GM18951 (cell line): ENCODE data around the gene ADCYAP1R1.

ENCODE experiments used
- POLR2A ChIP-seq: IDR thresholded peaks from 4 replicates; pipeline ENCODE4 v1.6.1; 2011; ENCODE audit warnings: mild to moderate bottlenecking; ENCODE audit not compliant: insufficient read length, insufficient read depth; ENCODE audit errors: extremely low read depth
- in situ Hi-C: fragments of 300-500 bp; cut with MboI; formaldehyde crosslinking; loops from one replicate; pipeline ENCODE4 v1.12.0; 2022; ENCODE audit warnings: low sequenced_read_pairs, mixed read lengths, inconsistent platforms; ENCODE audit not compliant: unreplicated experiment

Gene ADCYAP1R1

DNA sequence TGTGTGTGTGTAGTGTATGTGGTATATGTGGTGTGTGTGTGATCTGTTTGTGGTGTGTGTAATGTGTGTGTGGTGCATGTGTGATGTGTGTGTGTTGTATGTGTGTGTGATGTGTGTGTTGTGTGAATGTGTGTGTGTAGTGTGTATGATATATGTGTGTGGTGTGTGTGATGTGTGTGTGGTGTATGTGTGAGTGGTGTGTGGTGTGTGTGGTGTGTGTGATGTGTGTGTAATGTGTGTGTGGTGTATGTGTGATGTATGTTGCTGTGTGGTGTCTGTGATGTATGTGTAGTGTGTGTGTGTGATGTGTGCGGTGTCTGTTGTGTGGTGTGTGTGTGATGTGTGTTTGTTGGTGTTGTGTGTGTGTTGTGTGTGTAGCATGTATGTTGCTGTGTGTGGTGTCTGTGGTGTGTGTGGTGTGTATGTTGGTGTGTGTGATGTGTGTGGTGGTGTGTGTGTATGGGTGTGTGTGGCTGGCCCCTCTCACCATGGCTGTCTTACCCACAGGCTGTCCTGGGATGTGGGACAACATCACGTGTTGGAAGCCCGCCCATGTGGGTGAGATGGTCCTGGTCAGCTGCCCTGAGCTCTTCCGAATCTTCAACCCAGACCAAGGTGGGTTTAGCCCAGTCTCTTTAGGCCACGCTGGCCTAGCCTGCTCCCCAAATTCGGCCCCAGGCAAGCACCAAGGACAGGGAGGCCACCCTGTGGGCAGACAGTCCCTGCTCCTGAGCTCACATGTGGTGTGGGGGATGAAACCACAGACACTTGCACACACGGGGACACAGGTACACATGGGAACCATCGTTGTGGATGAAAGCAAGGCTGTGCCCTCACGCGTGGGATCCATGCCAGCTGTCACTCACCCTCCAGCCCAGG, 25.6 kb downstream of the ADCYAP1R1 start:
- no peak for TF ChIP-seq POLR2A
- in situ Hi-C loops, result no loop called here

DNA sequence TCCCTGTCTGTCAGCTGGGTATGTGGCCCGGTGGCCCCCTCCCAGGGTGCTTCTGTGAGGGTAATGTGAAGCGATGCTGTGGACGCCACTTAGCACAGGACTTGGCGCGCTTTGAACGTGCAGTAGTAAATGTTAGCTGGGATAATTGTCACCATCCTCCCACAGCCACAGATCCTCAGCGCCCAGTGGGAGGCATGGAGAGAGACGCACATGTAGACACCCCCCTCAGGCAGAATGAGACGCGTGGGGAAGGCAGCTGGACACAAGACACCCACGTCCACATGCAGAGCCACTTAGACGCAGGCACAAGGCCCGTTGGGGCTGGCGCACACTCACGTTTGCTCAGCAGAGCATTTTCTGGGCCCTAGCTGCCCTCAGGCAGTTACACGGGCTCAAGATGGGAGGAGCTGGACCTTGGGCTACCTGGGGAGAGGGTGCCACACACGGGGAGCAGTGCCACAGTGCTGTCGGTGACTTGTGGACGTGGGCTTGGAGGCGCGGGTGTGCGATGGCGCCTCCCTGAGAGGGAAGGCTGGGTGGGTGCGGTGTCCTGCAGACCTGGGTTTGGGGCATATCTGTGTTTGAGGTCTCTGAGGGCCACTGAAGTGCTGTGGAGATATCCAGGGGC, 26.4 kb downstream of the ADCYAP1R1 start:
- in situ Hi-C loops, result no loop called here
- TF ChIP-seq POLR2A, result no peak

DNA sequence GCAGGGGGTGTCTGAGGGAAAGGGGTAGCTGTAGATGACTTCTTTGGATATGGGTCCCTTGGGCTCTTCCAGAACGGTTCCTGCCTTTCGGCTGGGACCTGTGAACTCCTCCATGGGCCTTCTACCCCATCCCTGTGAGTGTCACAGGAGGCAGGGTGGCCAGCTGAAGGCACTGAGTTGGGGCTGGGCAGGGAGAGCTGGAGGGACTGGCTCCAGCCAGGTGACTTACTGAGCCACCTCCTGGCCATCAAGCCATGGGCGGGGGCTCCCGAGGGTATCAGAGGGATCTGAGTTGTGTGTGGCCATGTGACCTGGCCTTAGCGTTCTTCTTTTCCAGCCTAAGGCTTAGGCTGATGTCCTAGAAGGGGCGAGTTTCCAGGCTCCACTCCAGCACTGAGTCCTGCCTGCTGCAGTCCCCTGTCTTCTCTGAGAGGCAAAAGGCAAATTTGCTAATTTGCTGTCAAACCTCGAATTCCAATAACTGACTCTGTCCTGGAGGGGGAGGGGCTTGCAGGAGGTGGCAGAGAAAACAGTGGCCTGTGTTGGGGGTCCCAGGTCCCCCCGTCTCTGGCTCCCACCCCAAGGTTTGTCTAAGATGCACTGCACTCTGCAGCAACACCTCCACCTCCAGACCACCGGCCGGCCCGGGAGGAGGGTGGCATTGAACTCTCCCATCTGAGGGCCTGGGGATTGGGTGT, 27.2 kb downstream of the ADCYAP1R1 start:
- in situ Hi-C loops, result no loop called here
- no peak for TF ChIP-seq POLR2A

DNA sequence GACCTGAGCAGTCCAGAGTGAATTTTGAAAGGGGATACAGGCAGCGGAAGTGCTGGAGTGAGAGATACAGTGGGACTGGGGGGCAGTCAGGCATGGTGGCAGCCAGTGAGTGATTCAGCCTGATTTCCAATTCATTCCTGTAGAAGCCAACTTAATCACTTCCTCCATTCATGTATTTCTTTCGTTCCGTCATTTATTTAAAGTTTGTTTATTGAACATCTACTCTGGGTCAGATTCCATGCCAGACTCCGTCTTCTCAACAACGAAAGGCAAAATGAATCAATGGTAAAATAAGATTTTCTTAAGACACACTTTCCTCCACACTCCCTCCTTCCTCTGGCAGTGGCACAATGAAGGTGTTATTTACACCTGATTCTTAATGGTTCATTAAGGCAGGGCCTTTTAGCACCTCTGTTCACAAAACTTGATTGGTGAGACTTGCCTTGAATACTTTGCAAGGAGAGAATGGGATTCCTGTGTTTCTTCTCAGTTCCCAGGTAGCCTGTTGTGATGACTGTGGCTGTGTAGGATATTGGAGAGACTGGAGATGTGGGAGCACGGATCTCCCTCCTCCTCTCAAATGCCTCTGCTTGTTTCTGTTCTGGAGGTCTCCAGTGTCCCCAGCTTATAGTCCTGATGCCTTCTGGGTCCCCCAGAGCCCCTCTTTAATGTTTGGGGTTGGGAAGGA, 27.9 kb downstream of the ADCYAP1R1 start:
- in situ Hi-C loops, result no loop called here
- no peak for TF ChIP-seq POLR2A

DNA sequence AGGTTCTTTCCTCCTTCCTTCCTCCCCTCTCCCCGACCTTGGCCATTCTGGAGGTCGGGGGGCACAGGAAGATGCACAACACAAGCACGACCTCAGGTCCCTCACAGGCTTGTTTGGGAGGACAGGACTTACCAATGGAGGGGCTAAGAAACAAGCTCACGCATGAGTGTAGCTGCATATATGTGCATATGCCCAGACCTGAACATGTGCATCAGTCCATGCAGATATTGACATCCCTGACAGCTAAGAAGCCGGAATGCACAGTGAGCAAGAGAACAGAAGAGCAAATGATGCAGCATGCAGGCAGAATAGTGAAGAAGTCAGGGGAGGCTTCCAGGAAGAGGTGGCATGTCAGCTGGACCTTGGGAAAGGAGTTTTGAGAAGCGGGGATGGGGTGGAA, 28.7 kb downstream of the ADCYAP1R1 start:
- in situ Hi-C loops, result no loop called here
- TF ChIP-seq POLR2A, result no peak

DNA sequence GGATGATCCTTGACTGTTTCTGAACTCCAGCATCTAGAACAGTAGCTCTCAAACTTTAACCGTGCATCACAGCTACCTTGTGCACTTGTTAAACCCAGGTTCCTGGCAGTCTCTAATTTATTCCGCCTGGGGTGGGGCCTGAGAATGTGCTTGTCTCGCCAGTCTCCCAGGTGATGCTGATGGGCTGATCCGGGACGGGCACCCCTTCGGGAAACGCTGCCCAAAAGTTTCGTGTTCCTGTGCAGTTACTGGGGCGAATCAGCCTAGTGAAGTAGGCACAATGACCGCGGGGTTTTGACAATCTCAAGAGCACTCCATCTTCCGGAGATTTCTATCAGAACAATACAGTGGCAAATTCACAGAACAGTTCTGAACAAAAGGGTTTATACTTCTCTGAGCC, 29.9 kb downstream of the ADCYAP1R1 start:
- no peak for TF ChIP-seq POLR2A
- in situ Hi-C loops, result no loop called here

DNA sequence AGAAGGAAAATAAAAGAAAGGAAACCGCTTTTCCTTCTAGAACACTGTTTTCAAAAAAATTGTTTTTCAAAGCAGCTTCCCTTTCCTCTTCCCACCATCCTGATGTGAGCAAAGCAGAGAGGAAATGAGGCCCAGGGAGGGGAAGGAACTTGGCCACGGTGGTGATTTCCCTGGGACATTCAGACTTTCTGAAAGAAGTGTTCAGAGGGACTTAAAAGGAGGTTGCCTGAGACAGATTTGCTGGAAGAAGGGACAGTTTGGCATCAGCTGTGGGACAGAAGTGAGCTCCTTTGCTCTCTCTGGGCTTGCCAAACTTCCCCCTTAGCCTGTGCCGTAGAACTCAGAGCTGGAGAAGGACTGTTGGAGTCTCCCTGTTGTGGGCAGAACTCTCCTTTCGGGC, 30.3 kb downstream of the ADCYAP1R1 start:
- in situ Hi-C loops, result no loop called here
- no peak for TF ChIP-seq POLR2A

DNA sequence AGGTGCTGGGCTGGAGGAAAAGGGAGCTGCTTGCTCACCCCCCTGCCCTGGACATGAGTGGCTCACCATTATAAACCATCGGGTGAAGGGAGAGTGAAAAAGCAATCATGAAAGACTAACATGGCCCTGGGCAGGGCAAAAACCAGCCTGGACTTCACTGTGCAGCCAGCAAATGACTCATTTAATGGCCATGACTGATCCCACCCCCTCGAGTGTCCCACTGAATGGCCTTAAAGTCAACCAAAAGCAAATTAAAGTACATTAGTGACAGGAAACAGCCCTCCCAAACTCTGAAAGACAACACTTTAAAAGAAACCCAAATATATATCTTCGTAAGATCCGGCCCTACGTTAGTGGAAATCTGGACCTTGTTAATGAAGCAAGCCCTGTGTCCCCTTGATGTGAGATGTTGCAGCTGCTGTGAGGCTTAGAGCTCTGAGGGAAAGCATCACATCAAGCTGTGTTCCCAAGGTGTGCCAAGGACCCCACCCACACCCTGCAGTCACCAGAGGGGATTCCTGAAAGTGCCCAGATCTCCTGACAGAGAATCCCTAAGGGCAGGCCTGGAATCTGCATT, 31.2 kb downstream of the ADCYAP1R1 start:
- in situ Hi-C loops, result no loop called here
- no peak for TF ChIP-seq POLR2A

DNA sequence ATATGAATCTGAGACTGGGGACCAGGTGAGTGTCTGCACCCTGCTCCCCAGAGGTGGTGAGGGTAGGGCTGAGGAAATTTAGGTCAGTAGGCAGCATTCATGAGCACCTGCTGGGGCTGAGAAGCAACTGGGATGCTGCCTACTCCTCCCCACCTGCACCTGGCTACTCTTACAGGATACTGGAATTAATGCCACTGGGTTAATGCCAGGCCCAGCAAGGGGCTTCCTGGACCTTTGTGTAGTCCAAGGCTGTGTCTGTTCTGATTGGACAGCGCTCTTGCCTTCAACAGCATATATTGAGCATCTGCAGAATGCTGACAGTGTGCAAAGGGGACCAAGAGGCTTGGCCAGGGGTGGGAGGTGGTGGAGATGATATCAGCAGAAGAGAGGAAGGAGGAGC, 32.1 kb downstream of the ADCYAP1R1 start:
- in situ Hi-C loops, result no loop called here
- TF ChIP-seq POLR2A, result no peak

DNA sequence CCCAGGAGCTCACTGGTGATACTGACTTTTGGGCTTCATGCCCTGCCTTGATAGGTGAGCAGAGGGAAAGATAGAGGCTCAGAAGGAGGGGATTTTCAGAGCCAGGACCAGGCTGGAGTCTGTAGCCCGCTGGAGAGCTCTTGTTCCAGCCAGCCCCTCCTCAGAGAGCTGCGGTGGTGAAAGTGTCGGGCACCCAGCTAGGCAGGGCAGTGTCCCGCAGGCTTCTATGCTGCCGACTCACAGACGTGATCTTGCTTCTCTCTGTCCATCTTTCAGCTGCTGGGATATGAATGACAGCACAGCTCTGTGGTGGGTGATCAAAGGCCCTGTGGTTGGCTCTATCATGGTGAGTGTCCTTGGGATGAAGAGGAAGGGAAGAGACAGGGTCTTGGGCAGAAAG, 35.2 kb downstream of the ADCYAP1R1 start:
- in situ Hi-C loops, result no loop called here
- TF ChIP-seq POLR2A, result no peak

DNA sequence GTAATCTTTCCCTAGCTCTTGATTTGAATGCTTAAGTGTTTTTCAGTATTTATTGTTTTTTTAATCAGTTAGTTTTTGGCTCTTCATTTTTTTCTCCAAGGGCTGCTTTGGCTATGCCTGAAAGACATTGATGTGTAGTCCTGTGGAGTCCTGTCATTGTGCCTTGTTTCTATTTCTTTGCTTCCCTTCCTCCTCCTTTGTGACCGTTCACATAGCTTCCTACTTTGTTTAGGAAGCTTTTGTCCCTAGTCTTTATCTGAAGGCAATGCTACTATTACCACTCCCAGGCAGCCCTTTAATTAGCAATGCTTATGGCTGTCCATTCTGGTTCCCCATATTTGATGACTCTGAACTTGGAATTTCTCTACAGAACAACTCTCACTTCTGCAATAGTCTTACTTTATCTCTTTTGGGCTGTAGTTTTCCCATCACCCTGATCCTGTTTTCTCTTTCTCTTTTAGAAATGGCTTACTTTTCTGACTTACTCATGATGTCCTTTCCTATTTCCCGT, 39.9 kb downstream of the ADCYAP1R1 start:
- in situ Hi-C loops, result no loop called here
- TF ChIP-seq POLR2A, result no peak

DNA sequence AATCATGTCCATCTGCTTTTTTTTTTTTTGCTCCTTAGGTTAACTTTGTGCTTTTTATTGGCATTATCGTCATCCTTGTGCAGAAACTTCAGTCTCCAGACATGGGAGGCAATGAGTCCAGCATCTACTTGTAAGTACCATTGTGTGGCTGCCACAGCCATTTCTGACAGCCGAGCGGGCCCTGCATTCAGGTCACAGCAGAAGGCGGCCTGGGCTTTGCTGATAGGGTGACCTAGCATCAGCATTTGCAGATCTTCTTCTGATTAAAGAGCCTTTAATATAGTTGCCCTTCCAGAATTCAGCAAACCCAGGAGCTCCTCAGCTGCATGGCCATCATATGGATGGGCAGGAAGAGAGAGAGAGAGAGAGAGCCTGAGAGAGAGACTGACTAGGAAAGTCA, 40.5 kb downstream of the ADCYAP1R1 start:
- in situ Hi-C loops, result no loop called here

DNA sequence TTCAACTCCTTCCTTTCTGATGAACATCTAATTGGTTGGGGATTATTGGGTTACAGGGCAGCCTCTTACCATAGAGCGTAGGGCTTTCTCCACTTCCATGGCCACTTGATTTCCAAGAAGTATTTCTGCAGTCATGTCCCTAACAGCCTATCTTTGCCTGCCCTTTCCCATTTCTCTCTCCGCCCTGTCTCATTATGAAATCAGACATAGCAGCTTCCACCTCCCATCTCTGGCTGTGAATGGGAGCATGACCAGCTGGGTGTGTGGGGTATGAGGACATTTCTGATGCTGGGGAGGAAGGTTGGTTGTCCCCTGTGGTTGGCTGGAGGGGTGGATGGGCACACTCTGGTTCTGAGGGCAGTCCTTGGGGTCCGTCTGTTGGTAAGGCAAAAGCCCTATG, 41.2 kb downstream of the ADCYAP1R1 start:
- in situ Hi-C loops, result no loop called here
- no peak for TF ChIP-seq POLR2A

More for the DNA sequence above, 40.5 kb downstream of the ADCYAP1R1 start:
- no peak for TF ChIP-seq POLR2A

DNA sequence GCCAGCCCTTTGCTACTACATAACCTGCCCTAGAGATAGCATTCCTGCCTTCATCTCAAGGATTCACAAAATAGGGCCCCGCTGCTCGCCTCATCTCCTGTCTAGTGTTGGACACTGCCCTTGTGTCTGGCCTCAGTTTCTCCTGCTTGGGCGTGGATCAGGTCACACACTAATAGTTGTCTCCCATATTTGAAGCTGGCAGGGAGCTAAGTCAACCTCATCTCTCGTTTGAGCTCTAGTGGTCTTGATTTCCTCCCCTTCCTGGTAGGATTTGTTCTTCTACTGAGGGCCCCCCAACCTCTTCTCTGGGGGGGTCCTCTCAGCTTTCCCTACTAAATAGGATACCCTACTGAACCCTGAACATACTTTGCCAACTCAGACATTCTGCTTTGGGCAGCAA, 42.2 kb downstream of the ADCYAP1R1 start:
- in situ Hi-C loops, result no loop called here
- TF ChIP-seq POLR2A, result no peak
